WERI-Rb-1 (cell line): ENCODE measurements around the gene PKIB.

Experiments
- DNase-seq: peaks from one replicate; pipeline ENCODE4 v3.0.0-alpha.2; 2020
- H3K27ac ChIP-seq: fragments of 250-450 bp; sonication (Bioruptor Pico); 2 replicates; pipeline ENCODE4 v1.5.1; 2020; ENCODE audit warnings: mild to moderate bottlenecking, moderate library complexity
- H3K27me3 ChIP-seq: fragments of 250-450 bp; sonication (Bioruptor Pico); 2 replicates; pipeline ENCODE4 v1.5.1; 2021; ENCODE audit warnings: mild to moderate bottlenecking, low read depth, moderate library complexity; ENCODE audit not compliant: insufficient read depth, severe bottlenecking
- H3K36me3 ChIP-seq: fragments of 250-450 bp; sonication (Bioruptor Pico); 2 replicates; pipeline ENCODE4 v1.5.1; 2020; ENCODE audit warnings: mild to moderate bottlenecking, moderate library complexity
- H3K4me3 ChIP-seq: 2 replicates; pipeline ENCODE4 v1.5.1; 2011; ENCODE audit warnings: low read depth, mild to moderate bottlenecking, control low read depth, low read length
- H3K9me3 ChIP-seq: fragments of 250-450 bp; sonication (Bioruptor Pico); 2 replicates; pipeline ENCODE4 v1.5.1; 2021; ENCODE audit warnings: mild to moderate bottlenecking, moderate library complexity; ENCODE audit not compliant: severe bottlenecking
- TF ChIP-seq, protein P1 (sequence below): IDR thresholded peaks from 2 replicates; pipeline ENCODE4 v1.5.1; 2011; ENCODE audit warnings: low read depth, mild to moderate bottlenecking, control low read depth, inconsistent platforms, low read length

The PKIB gene

DNA sequence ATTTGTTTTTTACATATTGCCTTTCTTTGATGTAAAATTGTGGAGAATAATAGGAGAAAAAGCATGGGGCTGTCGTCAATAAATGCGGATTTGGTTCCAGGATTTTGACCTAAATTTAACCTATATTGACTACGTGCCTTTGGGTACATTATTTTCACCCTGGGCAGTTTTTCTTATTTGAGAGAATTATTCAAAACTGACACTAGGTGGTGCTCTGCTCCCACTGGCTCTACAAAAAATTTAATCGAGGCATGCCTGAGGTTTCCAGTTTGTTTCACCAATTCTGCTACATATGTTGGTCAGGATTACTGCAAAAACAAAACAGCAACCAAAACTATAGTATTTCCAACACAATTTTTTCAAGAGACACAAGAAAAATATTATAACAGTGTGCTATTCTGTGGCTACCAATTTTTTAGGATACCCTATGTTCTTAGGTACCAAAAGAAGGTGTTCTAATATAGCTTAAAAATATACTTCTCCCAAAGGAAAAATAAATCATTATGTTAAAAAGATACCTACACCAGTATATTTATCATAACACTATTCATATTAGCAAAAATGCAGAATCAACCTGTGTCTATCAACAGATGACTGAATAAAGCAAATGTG, 120.7 kb downstream of the PKIB start:
- TF ChIP-seq, protein P1, sequence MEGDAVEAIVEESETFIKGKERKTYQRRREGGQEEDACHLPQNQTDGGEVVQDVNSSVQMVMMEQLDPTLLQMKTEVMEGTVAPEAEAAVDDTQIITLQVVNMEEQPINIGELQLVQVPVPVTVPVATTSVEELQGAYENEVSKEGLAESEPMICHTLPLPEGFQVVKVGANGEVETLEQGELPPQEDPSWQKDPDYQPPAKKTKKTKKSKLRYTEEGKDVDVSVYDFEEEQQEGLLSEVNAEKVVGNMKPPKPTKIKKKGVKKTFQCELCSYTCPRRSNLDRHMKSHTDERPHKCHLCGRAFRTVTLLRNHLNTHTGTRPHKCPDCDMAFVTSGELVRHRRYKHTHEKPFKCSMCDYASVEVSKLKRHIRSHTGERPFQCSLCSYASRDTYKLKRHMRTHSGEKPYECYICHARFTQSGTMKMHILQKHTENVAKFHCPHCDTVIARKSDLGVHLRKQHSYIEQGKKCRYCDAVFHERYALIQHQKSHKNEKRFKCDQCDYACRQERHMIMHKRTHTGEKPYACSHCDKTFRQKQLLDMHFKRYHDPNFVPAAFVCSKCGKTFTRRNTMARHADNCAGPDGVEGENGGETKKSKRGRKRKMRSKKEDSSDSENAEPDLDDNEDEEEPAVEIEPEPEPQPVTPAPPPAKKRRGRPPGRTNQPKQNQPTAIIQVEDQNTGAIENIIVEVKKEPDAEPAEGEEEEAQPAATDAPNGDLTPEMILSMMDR: peak; percentile 39
- H3K4me3 ChIP-seq: no peak overlapping the region
- no peaks in the 10 kb centered on the region for H3K27me3 ChIP-seq
- no peaks in the 10 kb centered on the region for H3K9me3 ChIP-seq
- no peak overlapping the region for H3K27ac ChIP-seq
- DNase-seq: no peak
- no peaks in the 10 kb centered on the region for H3K36me3 ChIP-seq

DNA sequence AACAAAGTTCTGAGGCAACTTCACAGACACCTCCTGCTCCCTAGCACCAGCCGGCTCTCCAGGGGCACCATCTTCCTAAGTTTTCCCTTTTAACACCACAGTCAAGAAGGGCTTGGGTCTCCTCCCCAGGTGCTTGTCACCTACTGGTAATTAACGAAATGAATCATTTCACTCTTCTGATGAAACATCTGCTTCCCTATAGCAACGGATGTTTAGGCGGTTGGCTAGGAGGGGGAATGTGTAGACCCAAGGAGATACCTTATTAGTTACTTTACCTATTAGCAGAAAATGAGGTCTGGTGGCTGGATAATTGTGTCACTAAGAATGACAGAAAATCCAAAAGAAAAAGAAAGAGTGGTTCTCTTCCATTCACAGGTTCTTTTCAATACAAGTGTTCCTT, 123.1 kb downstream of the PKIB start:
- Histone ChIP-seq H3K27ac (no peak overlapping the region), H3K36me3 (no peaks in the 10 kb centered on the region), H3K9me3 (no peaks in the 10 kb centered on the region), H3K27me3 (no peaks in the 10 kb centered on the region), H3K4me3 (no peak overlapping the region)
- TF ChIP-seq, protein P1: no peak
- no peak for DNase-seq

DNA sequence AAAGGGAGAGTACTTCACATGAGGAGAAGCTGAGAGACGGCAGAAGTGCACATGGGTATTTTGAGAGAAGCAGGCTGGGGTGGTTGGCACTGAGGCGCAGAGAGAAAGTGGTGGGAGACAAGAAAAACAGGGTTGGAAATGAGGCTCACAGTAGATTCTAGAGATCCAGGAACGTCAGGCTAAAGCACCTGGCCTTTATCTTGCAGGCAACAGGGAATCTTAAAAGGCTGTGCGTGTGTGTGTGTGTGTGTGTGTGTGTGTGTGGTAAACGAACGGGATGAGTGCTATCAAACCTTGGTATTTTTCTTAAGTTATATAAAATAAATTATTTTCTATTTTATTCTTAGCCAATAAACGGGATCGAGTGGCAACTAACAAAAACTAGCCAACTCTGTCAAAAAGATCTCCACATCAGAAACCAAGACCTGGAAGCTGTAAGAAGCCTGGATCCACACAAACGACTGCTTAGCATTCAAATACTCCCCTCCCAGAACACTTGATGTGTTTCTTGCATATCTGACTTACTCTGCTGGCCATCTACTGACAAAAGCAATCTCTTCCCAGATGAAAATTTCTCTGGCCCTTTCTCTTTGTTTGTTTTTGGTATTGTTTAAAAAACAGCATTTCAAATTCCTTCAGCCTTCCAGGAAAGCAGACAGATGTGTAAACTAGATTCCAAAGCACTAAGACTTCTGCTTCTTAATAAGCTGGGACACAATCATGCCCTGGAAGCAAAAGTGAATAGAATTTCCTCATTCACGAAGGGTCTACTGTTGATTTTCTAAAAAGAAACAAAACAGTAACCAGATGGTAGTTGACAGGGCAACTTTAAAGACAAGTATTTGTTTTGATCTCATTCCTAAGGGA, 124.6 kb downstream of the PKIB start:
- H3K9me3 ChIP-seq: no peaks in the 10 kb centered on the region
- DNase-seq: no peak
- no peak overlapping the region for H3K4me3 ChIP-seq
- no peak overlapping the region for H3K27ac ChIP-seq
- no peaks in the 10 kb centered on the region for H3K36me3 ChIP-seq
- TF ChIP-seq, protein P1: no peak
- no peaks in the 10 kb centered on the region for H3K27me3 ChIP-seq

DNA sequence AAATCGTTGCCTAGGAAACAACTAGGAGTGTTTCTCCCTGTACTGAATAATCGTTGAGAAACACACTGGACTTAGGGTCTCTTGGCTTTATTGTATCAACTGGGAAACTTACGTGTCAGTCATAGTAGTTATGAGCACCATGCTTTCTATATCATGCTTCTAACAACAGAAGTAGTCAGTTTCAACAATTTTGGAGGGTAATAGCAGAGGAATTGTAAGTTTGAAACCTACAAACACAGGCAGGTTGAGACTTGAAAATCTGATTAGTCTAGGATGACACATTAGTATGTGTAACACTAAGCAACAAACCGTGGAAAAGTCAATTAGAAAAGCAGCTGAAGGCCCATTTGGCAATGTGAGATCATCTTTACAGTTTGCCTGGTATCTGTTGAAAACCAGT, 125.4 kb downstream of the PKIB start:
- DNase-seq: no peak
- no peak overlapping the region for H3K27ac ChIP-seq
- TF ChIP-seq, protein P1: no peak

DNA sequence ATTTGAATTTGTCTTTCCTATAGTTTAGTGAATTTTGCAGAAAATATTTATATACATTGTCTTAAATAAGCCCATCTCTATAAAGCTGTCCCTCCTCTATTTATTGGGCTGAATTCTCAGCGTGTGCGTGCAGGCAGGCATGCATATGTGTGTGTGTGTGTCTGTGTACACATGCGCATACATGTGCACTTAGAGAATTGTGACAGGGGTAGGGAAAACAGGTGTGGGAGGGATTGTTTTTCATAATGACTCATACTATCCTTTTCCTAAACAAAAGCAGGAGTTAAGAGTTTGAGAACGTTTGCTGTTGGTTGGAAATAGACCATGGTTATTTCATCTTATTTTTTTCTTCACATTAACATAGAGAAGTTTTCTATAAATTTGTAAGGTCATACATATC, 126.0 kb downstream of the PKIB start:
- TF ChIP-seq, protein P1: no peak
- H3K4me3 ChIP-seq: no peak overlapping the region

More for the DNA sequence above, 125.4 kb downstream of the PKIB start:
- Histone ChIP-seq H3K27me3 (no peaks in the 10 kb centered on the region), H3K36me3 (no peaks in the 10 kb centered on the region), H3K4me3 (no peak overlapping the region), H3K9me3 (no peaks in the 10 kb centered on the region)

More for the DNA sequence above, 126.0 kb downstream of the PKIB start:
- H3K36me3 ChIP-seq: no peaks in the 10 kb centered on the region
- DNase-seq: no peak
- H3K9me3 ChIP-seq: no peaks in the 10 kb centered on the region
- no peak overlapping the region for H3K27ac ChIP-seq
- no peaks in the 10 kb centered on the region for H3K27me3 ChIP-seq
